ENCODE measurements around the gene ZMYND11. TPM values are rescaled to one million over a fixed set of nuclear protein-coding genes. Genes with fewer than 3 reads are reported as not detected.

ZMYND11 gene
- total and polyA plus RNA-seq, 7 donors = 21.5 to 138 (median 112) TPM

DNA sequence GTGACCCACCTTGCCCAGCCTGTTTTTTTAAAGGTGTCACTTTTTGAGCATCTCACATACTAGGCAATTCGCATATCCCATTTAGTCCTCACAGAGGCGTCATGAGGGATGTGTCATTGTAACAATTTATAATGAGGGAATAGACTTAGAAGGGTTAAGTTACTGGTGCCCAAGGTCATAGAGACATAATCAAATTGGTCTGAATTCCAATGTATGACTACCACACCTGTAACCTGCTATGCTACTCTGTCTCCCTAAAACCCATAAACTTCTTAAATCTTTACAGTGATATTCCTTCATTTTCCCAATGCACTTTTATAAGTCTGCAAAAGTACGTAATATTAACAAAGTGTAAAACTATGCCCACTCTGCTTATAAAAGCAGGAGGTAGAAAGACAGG lies 7.1 kb downstream of the ZMYND11 start:
- no peaks in the 10 kb centered on the region for H3K36me3 ChIP-seq
- intact Hi-C loops (cut with DNase I) = no loop called here
- no peak for DNase-seq
- WGBS, 2 donors = 78 to 90% methylated on average over 3 of the region's 3 CpGs
- no peaks in the 10 kb centered on the region for H3K27me3 ChIP-seq
- H3K4me3 ChIP-seq = no peak overlapping the region
- no peak for TF ChIP-seq CTCF (IDR thresholded peaks at IDR 0.05)
- TF ChIP-seq POLR2AphosphoS5 (IDR thresholded peaks at IDR 0.05) = no peak
- TF ChIP-seq EP300 (IDR thresholded peaks at IDR 0.05) = no peak
- no peak for TF ChIP-seq POLR2A (IDR thresholded peaks at IDR 0.05)
- peaks cover 0 to 57% (median 35%) of the 10 kb centered on the region in 4 donors for H3K4me1 ChIP-seq
- H3K9me3 ChIP-seq = no peaks in the 10 kb centered on the region
- no peak overlapping the region for H3K27ac ChIP-seq

DNA sequence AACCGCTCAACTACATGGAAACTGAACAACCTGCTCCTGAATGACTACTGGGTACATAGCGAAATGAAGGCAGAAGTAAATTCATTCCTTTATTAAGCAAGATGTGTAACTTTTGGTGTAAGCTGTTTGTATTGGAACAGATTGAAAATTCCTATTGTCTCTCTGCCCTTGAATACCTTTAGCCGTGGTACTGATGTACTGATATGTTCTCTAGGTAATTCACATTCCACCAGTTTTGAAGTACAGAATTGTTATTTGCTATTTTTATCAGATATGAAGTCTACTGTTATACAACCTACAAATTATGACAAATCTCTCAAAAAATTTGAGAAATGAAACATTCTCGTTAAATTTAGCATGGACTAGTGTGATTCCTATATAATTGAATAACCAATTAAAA lies 17.7 kb downstream of the ZMYND11 start:
- WGBS, 2 donors = 95 to 97% methylated on average over 4 of the region's 4 CpGs
- intact Hi-C loops (cut with DNase I) = no loop called here
- Histone ChIP-seq H3K4me3 (no peak overlapping the region), H3K4me1 (peaks cover 0 to 5% (median 0%) of the 10 kb centered on the region in 4 donors), H3K27me3 (no peaks in the 10 kb centered on the region), H3K36me3 (no peaks in the 10 kb centered on the region), H3K27ac (no peak overlapping the region), H3K9me3 (no peaks in the 10 kb centered on the region)
- no peak for DNase-seq
- no peak for TF ChIP-seq POLR2AphosphoS5 (IDR thresholded peaks at IDR 0.05)
- TF ChIP-seq CTCF (IDR thresholded peaks at IDR 0.05) = no peak
- no peak for TF ChIP-seq POLR2A (IDR thresholded peaks at IDR 0.05)
- TF ChIP-seq EP300 (IDR thresholded peaks at IDR 0.05) = no peak

- DNase-seq = no peak
- no peaks in the 10 kb centered on the region for H3K36me3 ChIP-seq
- peaks cover 0 to 5% (median 0%) of the 10 kb centered on the region in 4 donors for H3K4me1 ChIP-seq
- intact Hi-C loops (cut with DNase I) = no loop called here
- H3K27ac ChIP-seq = no peak overlapping the region
- H3K4me3 ChIP-seq = no peak overlapping the region
- no peaks in the 10 kb centered on the region for H3K9me3 ChIP-seq
- H3K27me3 ChIP-seq = no peaks in the 10 kb centered on the region
- no peak for TF ChIP-seq EP300 (IDR thresholded peaks at IDR 0.05)
- no peak for TF ChIP-seq POLR2A (IDR thresholded peaks at IDR 0.05)
- no peak for TF ChIP-seq POLR2AphosphoS5 (IDR thresholded peaks at IDR 0.05)
- TF ChIP-seq CTCF (IDR thresholded peaks at IDR 0.05) = no peak
- 93 to 95% methylated on average over 5 of the region's 5 CpGs for WGBS, 2 donors
Measured at GRCh38 chr10:154348-154747, 19.1 kb downstream of the ZMYND11 start.

DNA sequence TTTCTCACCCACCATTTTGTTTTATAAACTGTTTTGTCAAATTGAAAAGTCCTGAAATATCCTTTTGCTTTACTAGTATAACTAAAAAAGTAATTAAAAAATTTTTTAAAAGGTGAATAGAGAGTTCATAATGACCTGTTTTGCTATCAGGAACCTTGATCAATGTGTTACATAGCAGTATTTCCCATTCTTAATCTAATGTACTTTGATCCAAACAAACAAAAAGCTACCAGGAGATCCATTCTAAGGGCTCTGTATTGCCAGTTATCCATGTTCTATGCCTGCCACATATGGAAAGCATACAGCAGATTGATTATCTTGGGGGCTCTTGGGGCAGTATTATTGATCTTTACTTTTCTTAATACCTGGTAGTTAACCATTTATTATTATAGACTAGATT lies 32.1 kb downstream of the ZMYND11 start:
- Histone ChIP-seq H3K9me3 (no peaks in the 10 kb centered on the region), H3K4me3 (no peak overlapping the region), H3K4me1 (peaks cover 0 to 19% (median 13%) of the 10 kb centered on the region in 4 donors), H3K27ac (no peak overlapping the region), H3K36me3 (no peaks in the 10 kb centered on the region), H3K27me3 (no peaks in the 10 kb centered on the region)
- no peak for DNase-seq
- TF ChIP-seq EP300 (IDR thresholded peaks at IDR 0.05) (no peak), CTCF (IDR thresholded peaks at IDR 0.05) (no peak), POLR2A (IDR thresholded peaks at IDR 0.05) (no peak), POLR2AphosphoS5 (IDR thresholded peaks at IDR 0.05) (no peak)
- intact Hi-C loops (cut with DNase I) = no loop called here

- no peak overlapping the region for H3K4me3 ChIP-seq
- H3K27me3 ChIP-seq = no peaks in the 10 kb centered on the region
- DNase-seq = no peak
- intact Hi-C loops (cut with DNase I) = no loop called here
- H3K36me3 ChIP-seq = no peaks in the 10 kb centered on the region
- 89 to 93% methylated on average over 4 of the region's 4 CpGs for WGBS, 2 donors
- no peak overlapping the region for H3K27ac ChIP-seq
- H3K4me1 ChIP-seq = peaks cover 0 to 8% (median 2%) of the 10 kb centered on the region in 4 donors
- no peak for TF ChIP-seq EP300 (IDR thresholded peaks at IDR 0.05)
- TF ChIP-seq POLR2A (IDR thresholded peaks at IDR 0.05) = no peak
- no peak for TF ChIP-seq POLR2AphosphoS5 (IDR thresholded peaks at IDR 0.05)
- TF ChIP-seq CTCF (IDR thresholded peaks at IDR 0.05) = no peak
- H3K9me3 ChIP-seq = no peaks in the 10 kb centered on the region
Measured at GRCh38 chr10:173741-174140, 38.5 kb downstream of the ZMYND11 start.

Data from sigmoid colon (tissue), 7 donors.